H54 (cell line): ENCODE data around the gene SLCO3A1.
A peak's percentile ranks its signal among the peaks of the same experiment; 100 is the strongest.

ENCODE experiments used
- DNase-seq: peaks from one replicate; pipeline ENCODE4 v3.0.0; 2011; ENCODE audit warnings: low spot score, mixed read lengths; ENCODE audit not compliant: insufficient read length
- FAIRE-seq: peaks from 3 replicates; lab custom pipeline; 2011; peaks lifted over from hg19 to GRCh38; lab: Jason Lieb, UNC
- POLR2A ChIP-seq: IDR thresholded peaks from 2 replicates; pipeline ENCODE4 v1.6.1; 2011; ENCODE audit warnings: low read depth, mild to moderate bottlenecking, low read length

The SLCO3A1 gene

GRCh38 chr15:91894606-91895005, 41.1 kb downstream of the SLCO3A1 start:
- FAIRE-seq (no peak), DNase-seq (no peak)
- no peak for TF ChIP-seq POLR2A

DNA sequence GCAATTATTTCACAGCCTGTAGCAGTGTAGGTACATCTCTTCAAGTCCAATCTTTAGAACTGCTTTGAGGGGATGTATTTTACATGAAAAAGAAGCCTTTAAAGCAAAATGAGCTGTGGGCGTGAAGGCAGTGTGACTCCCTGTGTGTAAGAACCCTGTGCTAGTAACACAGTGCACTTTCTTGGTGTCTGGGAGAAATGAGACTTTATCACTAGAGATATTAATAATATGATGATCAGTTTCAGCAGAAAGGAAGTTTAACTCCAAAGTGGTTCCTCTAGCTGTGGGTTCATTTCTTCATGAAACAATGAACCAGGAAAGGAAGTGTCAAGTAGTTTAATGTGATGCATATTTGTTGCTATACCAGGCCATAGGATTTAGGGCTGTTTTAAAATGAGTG, 41.5 kb downstream of the SLCO3A1 start:
- no peak for FAIRE-seq
- no peak for TF ChIP-seq POLR2A
- DNase-seq, result no peak

GRCh38 chr15:91896341-91897055, 43.0 kb downstream of the SLCO3A1 start:
- TF ChIP-seq POLR2A, result no peak
- FAIRE-seq (no peak), DNase-seq (no peak)

DNA sequence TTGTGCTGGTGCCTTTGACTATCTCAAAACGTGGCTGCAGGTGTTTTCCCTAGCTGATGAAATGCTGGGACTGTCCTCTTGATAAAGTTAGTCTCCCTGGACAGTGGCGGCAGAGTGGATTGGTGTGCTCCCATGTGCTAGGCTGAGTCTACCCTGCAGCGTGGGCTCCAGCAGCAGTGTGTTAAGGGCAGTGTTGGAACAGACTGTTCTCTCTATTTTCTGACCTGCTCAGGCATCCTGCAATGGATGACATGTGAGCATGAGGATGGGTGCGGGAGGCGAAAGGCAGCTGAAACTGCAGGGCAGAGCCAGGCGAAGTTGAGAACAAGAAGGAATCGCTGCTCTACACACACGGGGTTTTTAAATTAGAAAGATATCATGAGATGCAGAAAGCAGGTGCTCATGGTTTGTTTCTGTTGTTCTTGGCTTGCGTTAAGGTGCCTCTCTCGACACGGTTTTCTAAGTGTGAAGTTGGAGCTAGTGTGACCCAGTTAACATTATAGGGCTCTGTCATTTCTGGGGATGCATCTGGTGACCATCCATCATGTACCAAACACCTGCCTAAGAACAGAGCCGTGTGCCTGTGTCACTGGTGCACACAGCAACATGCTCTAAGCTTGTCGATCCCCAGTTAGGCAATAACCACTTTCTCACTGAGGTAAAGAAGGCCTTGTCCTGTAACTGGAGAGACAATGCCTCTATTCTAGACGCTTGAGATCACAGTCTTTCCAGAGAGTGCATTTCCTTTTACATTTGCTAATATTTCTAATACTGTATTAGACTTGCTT, 44.3 kb downstream of the SLCO3A1 start:
- DNase-seq (no peak), FAIRE-seq (no peak)
- TF ChIP-seq POLR2A, result no peak

GRCh38 chr15:91898843-91899242, 45.3 kb downstream of the SLCO3A1 start:
- no peak for TF ChIP-seq POLR2A
- DNase-seq, result no peak
- no peak for FAIRE-seq

DNA sequence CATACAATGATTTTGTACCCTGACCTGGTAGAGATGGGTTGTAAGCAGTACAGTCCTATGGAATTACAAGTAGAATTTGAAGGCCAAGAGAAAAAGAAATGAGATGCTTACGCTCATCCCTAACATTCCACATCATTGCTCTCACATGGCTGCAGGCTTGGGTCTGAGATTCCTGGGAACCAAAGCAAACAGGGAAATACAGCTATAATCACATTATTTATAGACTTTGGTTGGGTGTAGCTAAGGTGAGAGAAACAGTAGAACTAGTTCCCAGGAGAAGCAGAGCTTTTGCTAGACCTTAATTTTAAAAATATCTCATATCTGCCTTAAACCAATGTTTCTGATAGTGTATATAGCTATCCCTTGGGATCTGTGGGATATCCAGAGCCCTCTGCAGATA, 51.4 kb downstream of the SLCO3A1 start:
- no peak for DNase-seq
- no peak for FAIRE-seq
- no peak for TF ChIP-seq POLR2A

DNA sequence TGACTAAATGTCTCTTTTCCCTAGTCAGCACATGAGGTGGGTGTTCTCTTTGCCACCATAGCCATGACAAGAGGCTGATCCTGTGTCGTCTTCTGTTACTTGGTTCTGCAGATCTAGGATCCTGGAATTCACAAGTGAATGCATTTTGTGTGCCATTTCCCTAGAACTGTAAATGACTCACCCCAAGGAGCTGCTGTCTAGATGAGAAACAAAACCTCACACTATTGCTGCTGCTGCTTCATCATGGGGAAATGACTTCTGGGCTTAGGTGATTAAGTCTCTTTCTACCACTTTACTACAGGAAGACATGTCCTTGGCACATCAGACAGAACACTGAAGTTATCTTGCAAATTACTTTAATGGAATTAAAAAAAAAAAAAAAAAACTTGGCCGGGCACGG, 54.9 kb downstream of the SLCO3A1 start:
- DNase-seq, result peak; percentile 37
- FAIRE-seq, result no peak
- TF ChIP-seq POLR2A, result no peak

GRCh38 chr15:91909111-91909510, 55.6 kb downstream of the SLCO3A1 start:
- no peak for TF ChIP-seq POLR2A
- no peak for FAIRE-seq
- no peak for DNase-seq

DNA sequence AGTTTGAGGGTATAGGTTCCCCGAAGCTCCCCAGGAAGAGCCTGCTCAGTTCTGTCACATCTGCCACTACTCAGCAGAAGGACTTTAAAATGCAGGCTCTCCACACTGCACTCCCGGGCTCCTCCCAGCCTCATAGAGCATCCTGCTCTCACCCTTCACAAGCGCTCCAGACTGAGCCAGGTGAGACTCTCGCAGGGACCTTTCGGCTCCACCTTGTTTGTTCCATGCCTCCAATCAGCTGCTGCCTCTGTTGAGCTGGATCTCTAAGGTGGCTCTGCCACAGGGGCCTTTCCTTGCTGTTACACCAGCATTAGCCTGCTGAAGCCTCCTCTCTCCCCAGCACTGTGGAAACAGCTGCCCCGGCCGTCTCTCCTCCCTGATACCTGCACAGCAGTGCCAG, 56.1 kb downstream of the SLCO3A1 start:
- FAIRE-seq, result no peak
- TF ChIP-seq POLR2A, result no peak
- DNase-seq, result no peak

GRCh38 chr15:91911844-91912243, 58.3 kb downstream of the SLCO3A1 start:
- DNase-seq (no peak), FAIRE-seq (no peak)
- TF ChIP-seq POLR2A, result no peak

GRCh38 chr15:91912336-91912735, 58.8 kb downstream of the SLCO3A1 start:
- no peak for TF ChIP-seq POLR2A
- FAIRE-seq (no peak), DNase-seq (no peak)

- TF ChIP-seq POLR2A, result no peak
- no peak for DNase-seq
- no peak for FAIRE-seq
These were observed 60.1 kb downstream of the SLCO3A1 start for GRCh38 chr15:91913560-91913959.

- DNase-seq (no peak), FAIRE-seq (no peak)
- TF ChIP-seq POLR2A, result no peak
These were observed 62.1 kb downstream of the SLCO3A1 start for GRCh38 chr15:91915576-91915975.

DNA sequence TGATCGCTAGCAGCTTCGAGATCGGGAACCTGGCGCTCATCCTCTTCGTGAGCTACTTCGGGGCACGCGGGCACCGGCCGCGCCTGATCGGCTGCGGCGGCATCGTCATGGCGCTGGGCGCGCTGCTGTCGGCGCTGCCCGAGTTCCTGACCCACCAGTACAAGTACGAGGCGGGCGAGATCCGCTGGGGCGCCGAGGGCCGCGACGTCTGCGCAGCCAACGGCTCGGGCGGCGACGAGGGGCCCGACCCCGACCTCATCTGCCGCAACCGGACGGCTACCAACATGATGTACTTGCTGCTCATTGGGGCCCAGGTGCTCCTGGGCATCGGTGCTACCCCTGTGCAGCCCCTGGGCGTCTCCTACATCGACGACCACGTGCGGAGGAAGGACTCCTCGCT, 62.5 kb downstream of the SLCO3A1 start:
- FAIRE-seq (no peak), DNase-seq (no peak)
- TF ChIP-seq POLR2A, result no peak
